ENCODE measurements around the gene VASP. TPM values are rescaled to one million over a fixed set of nuclear protein-coding genes. Genes with fewer than 3 reads are reported as not detected.
A peak's percentile ranks its signal among the peaks of the same experiment; 100 is the strongest.

Gene VASP
- total and polyA plus RNA-seq, 2 of the 13 experiments (the other 11 are each of a cell fraction or from before 2014, with no cell fraction given), result 41.8 to 67.1 TPM

DNA sequence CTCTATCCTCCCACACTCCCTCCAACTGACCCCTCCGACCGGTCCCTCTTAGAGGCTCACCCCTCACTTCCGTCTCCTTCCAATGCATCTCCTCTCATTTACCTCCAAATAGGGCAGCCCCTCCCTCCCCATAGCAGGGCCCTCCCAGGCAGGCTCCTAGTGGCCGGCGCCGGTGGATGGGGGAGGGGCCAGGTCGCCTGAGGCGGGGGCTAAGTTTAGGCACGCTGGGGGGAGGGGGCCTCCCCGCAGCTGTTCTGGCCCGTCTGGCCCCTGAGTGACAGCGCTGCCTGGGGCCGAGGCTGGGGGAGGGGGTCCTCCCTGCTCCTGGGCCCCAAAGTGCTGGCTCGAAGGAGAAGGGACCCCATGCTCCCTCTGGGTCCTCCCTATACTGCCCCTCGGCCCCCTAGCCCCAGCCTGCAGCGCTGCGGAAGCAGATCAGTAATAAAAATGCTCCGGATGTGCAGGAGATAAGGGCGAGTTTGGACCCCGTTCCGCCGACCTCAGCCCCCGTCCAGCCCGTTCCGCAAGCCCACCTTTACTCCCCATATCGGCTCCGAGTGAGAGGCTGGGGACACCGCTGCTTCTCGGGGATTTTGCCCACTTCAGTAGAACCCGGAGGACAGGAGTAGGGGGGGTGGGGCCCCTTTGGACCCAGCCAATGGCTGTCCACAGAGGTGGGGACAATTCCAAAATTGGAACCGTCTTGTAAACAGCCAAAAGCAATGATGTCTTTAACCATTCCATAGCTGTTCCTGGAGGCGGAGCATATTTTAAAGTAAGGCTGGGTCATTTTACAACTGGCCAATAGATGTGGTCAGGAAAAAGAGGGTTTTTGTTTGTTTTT lies 14.4 kb upstream of the VASP start (continued):
- no peak for TF ChIP-seq ZNF773 (CRISPR knock-in tag; IDR thresholded peaks at IDR 0.05; ENCODE audit: borderline replicate concordance)
- TF ChIP-seq HCFC1 (IDR thresholded peaks at IDR 0.05; ENCODE audit: low read depth, low read length), result no peak
- TF ChIP-seq ZSCAN12 (CRISPR knock-in tag; IDR thresholded peaks at IDR 0.05), result no peak
- no peak for TF ChIP-seq ZNF788 (CRISPR knock-in tag; IDR thresholded peaks at IDR 0.05; ENCODE audit: borderline replicate concordance)
- TF ChIP-seq ZNF883 (CRISPR knock-in tag; IDR thresholded peaks at IDR 0.05; ENCODE audit: not compliant biosample characterization), result peak; percentile 55
- TF ChIP-seq KMT2B (CRISPR knock-in tag; IDR thresholded peaks at IDR 0.05), result no peak
- TF ChIP-seq, protein P1, sequence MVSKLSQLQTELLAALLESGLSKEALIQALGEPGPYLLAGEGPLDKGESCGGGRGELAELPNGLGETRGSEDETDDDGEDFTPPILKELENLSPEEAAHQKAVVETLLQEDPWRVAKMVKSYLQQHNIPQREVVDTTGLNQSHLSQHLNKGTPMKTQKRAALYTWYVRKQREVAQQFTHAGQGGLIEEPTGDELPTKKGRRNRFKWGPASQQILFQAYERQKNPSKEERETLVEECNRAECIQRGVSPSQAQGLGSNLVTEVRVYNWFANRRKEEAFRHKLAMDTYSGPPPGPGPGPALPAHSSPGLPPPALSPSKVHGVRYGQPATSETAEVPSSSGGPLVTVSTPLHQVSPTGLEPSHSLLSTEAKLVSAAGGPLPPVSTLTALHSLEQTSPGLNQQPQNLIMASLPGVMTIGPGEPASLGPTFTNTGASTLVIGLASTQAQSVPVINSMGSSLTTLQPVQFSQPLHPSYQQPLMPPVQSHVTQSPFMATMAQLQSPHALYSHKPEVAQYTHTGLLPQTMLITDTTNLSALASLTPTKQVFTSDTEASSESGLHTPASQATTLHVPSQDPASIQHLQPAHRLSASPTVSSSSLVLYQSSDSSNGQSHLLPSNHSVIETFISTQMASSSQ (IDR thresholded peaks at IDR 0.05; ENCODE audit: low read depth), result no peak
- TF ChIP-seq, protein P1 (CRISPR knock-in tag; IDR thresholded peaks at IDR 0.05; ENCODE audit: borderline replicate concordance), result 0 out of 2 replicates have a peak, but pooled peaks have one; percentile 22
- TF ChIP-seq, protein P2, sequence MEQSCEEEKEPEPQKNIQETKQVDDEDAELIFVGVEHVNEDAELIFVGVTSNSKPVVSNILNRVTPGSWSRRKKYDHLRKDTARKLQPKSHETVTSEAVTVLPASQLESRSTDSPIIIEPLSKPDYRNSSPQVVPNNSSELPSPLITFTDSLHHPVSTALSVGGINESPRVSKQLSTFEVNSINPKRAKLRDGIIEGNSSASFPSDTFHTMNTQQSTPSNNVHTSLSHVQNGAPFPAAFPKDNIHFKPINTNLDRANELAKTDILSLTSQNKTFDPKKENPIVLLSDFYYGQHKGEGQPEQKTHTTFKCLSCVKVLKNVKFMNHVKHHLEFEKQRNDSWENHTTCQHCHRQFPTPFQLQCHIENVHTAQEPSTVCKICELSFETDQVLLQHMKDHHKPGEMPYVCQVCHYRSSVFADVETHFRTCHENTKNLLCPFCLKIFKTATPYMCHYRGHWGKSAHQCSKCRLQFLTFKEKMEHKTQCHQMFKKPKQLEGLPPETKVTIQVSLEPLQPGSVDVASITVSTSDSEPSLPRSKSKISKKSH (CRISPR knock-in tag; IDR thresholded peaks at IDR 0.05; ENCODE audit: borderline replicate concordance), result no peak
- TF ChIP-seq SNRNP70 (IDR thresholded peaks at IDR 0.05; ENCODE audit: low read depth, low read length), result no peak
- peak; percentile 62; the same call in 1 of the 2 replicates for TF ChIP-seq ZBTB7A (CRISPR knock-in tag; IDR thresholded peaks at IDR 0.05)
- peak; percentile 84 for TF ChIP-seq SRF (IDR thresholded peaks at IDR 0.05; ENCODE audit: low read depth, low read length)
- TF ChIP-seq MTA1 (CRISPR knock-in tag; IDR thresholded peaks at IDR 0.05; ENCODE audit: borderline replicate concordance), result peak; percentile 55; the same call in 1 of the 2 replicates
- TF ChIP-seq, protein P3, sequence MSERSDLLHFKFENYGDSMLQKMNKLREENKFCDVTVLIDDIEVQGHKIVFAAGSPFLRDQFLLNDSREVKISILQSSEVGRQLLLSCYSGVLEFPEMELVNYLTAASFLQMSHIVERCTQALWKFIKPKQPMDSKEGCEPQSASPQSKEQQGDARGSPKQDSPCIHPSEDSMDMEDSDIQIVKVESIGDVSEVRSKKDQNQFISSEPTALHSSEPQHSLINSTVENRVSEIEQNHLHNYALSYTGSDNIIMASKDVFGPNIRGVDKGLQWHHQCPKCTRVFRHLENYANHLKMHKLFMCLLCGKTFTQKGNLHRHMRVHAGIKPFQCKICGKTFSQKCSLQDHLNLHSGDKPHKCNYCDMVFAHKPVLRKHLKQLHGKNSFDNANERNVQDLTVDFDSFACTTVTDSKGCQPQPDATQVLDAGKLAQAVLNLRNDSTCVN (CRISPR knock-in tag; IDR thresholded peaks at IDR 0.05; ENCODE audit: borderline replicate concordance), result no peak
- no peak for TF ChIP-seq HNF4G (IDR thresholded peaks at IDR 0.05; ENCODE audit: borderline replicate concordance, low read depth, low read length)
- TF ChIP-seq HNF4G (CRISPR knock-in tag; IDR thresholded peaks at IDR 0.05; ENCODE audit: borderline replicate concordance, low read depth), result 0 out of 2 replicates have a peak, but pooled peaks have one; percentile 26
- no peak for TF ChIP-seq PHF5A (CRISPR knock-in tag; IDR thresholded peaks at IDR 0.05; ENCODE audit: low read depth, unreplicated experiment)
- TF ChIP-seq HMG20A (CRISPR knock-in tag; IDR thresholded peaks at IDR 0.05; ENCODE audit: borderline replicate concordance), result no peak
- TF ChIP-seq, protein P4, sequence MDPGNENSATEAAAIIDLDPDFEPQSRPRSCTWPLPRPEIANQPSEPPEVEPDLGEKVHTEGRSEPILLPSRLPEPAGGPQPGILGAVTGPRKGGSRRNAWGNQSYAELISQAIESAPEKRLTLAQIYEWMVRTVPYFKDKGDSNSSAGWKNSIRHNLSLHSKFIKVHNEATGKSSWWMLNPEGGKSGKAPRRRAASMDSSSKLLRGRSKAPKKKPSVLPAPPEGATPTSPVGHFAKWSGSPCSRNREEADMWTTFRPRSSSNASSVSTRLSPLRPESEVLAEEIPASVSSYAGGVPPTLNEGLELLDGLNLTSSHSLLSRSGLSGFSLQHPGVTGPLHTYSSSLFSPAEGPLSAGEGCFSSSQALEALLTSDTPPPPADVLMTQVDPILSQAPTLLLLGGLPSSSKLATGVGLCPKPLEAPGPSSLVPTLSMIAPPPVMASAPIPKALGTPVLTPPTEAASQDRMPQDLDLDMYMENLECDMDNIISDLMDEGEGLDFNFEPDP (CRISPR knock-in tag; conservative IDR thresholded peaks at IDR 0.05), result 0 out of 2 replicates have a peak, but pooled peaks have one; percentile 44
